GM12878 (cell line): ENCODE results near the gene CIRBP. TPM values are rescaled to one million over a fixed set of nuclear protein-coding genes. Genes with fewer than 3 reads are reported as not detected.

Experiments
- ATAC-seq: fragments of 200-7000 bp; cut with Tn5 transposase; 3 replicates; pipeline ENCODE4 v1.9.1; 2020; ENCODE audit warnings: mild to moderate bottlenecking, moderate library complexity
- BruUV-seq: library from RNA; stranded (reverse); fragments of 400-500 nt; replicated peaks from 2 replicates; lab custom pipeline; 2021; lab: Mats Ljungman, UMichigan
- CTCF ChIA-PET: fragments of 300-600 bp; sonication (Branson Sonifier 250); formaldehyde crosslinking; extraction: SDS; loops from one replicate; lab custom pipeline; 2021; ENCODE audit warnings: inconsistent platforms; lab: Yijun Ruan, JAX
- POLR2A ChIA-PET: fragments of 350-600 bp; formaldehyde crosslinking; extraction: SDS; loops from one replicate; lab custom pipeline; 2021; ENCODE audit warnings: inconsistent platforms; lab: Charles Lee
- RAD21 ChIA-PET: fragments of 300-600 bp; sonication (Branson Sonifier 250); formaldehyde crosslinking; loops from one replicate; lab custom pipeline; 2023; ENCODE audit warnings: antibody characterized with exemption; ENCODE audit not compliant: unreplicated experiment; lab: Charles Lee
- SMC1A ChIA-PET: fragments of 300-600 bp; sonication (Branson Sonifier 250); formaldehyde crosslinking; loops from one replicate; lab custom pipeline; 2023; ENCODE audit not compliant: unreplicated experiment, uncharacterized antibody; lab: Charles Lee
- DNase-seq: peaks from one replicate; pipeline ENCODE4 v3.0.0-alpha.2; 2011; ENCODE audit warnings: low read depth, low spot score
- FAIRE-seq: peaks from 3 replicates; lab custom pipeline; 2011; peaks lifted over from hg19 to GRCh38; lab: Jason Lieb, UNC
- H2AFZ ChIP-seq: 2 replicates; pipeline ENCODE4 v1.6.0; 2011; ENCODE audit warnings: low read depth, low read length, control low read depth; ENCODE audit not compliant: control insufficient read depth
- H3K27ac ChIP-seq: 2 replicates; pipeline ENCODE4 v1.5.1; 2011; ENCODE audit warnings: control low read depth; ENCODE audit not compliant: control insufficient read depth, insufficient read depth
- H3K27me3 ChIP-seq, 2 experiments: replicated peaks in 1 of 2; 2 replicates each; pipeline versions ENCODE4 v1.6.0 to v1.6.1; 2011; ENCODE audit warnings: low read length in 1 of 2; ENCODE audit not compliant: control insufficient read depth in 2 of 2, insufficient read depth in 2 of 2
- H3K36me3 ChIP-seq, 2 experiments: 2 replicates each; pipeline ENCODE4 v1.5.1; 2011; ENCODE audit warnings: low read length in 1 of 2; ENCODE audit not compliant: control insufficient read depth in 2 of 2, insufficient read depth in 2 of 2
- H3K4me1 ChIP-seq: 2 replicates; pipeline ENCODE4 v1.6.1; 2011; ENCODE audit warnings: mild to moderate bottlenecking, low read length, moderate library complexity, mixed read lengths; ENCODE audit not compliant: control insufficient read depth, insufficient read depth
- H3K4me2 ChIP-seq: 2 replicates; pipeline ENCODE4 v1.6.0; 2011; ENCODE audit warnings: control low read depth; ENCODE audit not compliant: control insufficient read depth, insufficient read depth
- H3K4me3 ChIP-seq: fragments of 200-600 bp; sonication (generic); 2 replicates; pipeline ENCODE4 v1.5.1; 2016
- H3K79me2 ChIP-seq: 2 replicates; pipeline ENCODE4 v1.6.0; 2011; ENCODE audit warnings: low read length; ENCODE audit not compliant: control insufficient read depth, insufficient read depth
- H3K9ac ChIP-seq: 2 replicates; pipeline ENCODE4 v1.8.0; 2011; ENCODE audit warnings: low read length, control low read depth, mixed read lengths; ENCODE audit not compliant: control insufficient read depth, insufficient read depth
- H3K9me3 ChIP-seq: replicated peaks from 3 replicates; pipeline ENCODE4 v1.5.1; 2011; ENCODE audit warnings: mild to moderate bottlenecking, low read length; ENCODE audit not compliant: control insufficient read depth, insufficient read depth
- H4K20me1 ChIP-seq: 2 replicates; pipeline ENCODE4 v1.6.0; 2011; ENCODE audit not compliant: control insufficient read depth, insufficient read depth
- BACH1 ChIP-seq: fragments of 450-650 bp; IDR thresholded peaks from 2 replicates; pipeline ENCODE4 v1.6.1; 2017; ENCODE audit warnings: mild to moderate bottlenecking, borderline replicate concordance
- CHD2 ChIP-seq: IDR thresholded peaks from 2 replicates; pipeline ENCODE4 v1.6.1; 2011; ENCODE audit warnings: low read depth, low read length, improper control_type of control experiment, borderline replicate concordance
- HDAC6 ChIP-seq: fragments of 200-600 bp; sonication (generic); IDR thresholded peaks from one replicate; pipeline ENCODE4 v1.8.0; 2017; ENCODE audit warnings: antibody characterized with exemption; ENCODE audit not compliant: unreplicated experiment
- IKZF2 ChIP-seq, 2 experiments: fragments of 450-650 bp; IDR thresholded peaks; 2 replicates each; pipeline ENCODE4 v1.6.1; 2017; ENCODE audit warnings: mild to moderate bottlenecking in 2 of 2, moderate library complexity in 2 of 2
- NFYB ChIP-seq: IDR thresholded peaks from 2 replicates; pipeline ENCODE4 v1.6.1; 2011; ENCODE audit warnings: low read depth, mild to moderate bottlenecking, low read length, improper control_type of control experiment, moderate library complexity; ENCODE audit not compliant: insufficient read depth
- POLR2A ChIP-seq: IDR thresholded peaks from 2 replicates; pipeline ENCODE4 v1.6.1; 2011; ENCODE audit warnings: low read depth, mild to moderate bottlenecking, low read length
- POLR2AphosphoS5 ChIP-seq: IDR thresholded peaks from 2 replicates; pipeline ENCODE4 v1.6.1; 2011; ENCODE audit warnings: mild to moderate bottlenecking, low read length, inconsistent platforms
- YBX1 ChIP-seq: fragments of 450-650 bp; IDR thresholded peaks from 2 replicates; pipeline ENCODE4 v1.6.1; 2016; ENCODE audit warnings: antibody characterized with exemption
- ZNF217 ChIP-seq: fragments of 450-650 bp; IDR thresholded peaks from 2 replicates; pipeline ENCODE4 v1.6.1; 2017; ENCODE audit warnings: antibody characterized with exemption, mild to moderate bottlenecking
- ZZZ3 ChIP-seq: IDR thresholded peaks from 2 replicates; pipeline ENCODE4 v1.6.1; 2011; ENCODE audit warnings: low read depth; ENCODE audit not compliant: control insufficient read depth, insufficient read length
- WGBS: methylation state at CpG from one replicate; pipeline ENCODE4 v1.1.6; 2016; ENCODE audit warnings: low lambda C conversion rate; ENCODE audit not compliant: insufficient replicate concordance, insufficient coverage; ENCODE audit errors: missing lambda C conversion rate; 5-methylcytosine and 5-hydroxymethylcytosine counted together
- in situ Hi-C: fragments of 300-500 bp; cut with MboI; formaldehyde crosslinking; loops from 9 replicates; pipeline ENCODE4 v1.14.3; 2018; ENCODE audit warnings: mixed read lengths
- intact Hi-C: fragments of 100-400 bp; cut with micrococcal nuclease; formaldehyde crosslinking; loops from one replicate; pipeline ENCODE4 v1.14.2; 2022; ENCODE audit not compliant: unreplicated experiment
- polyA plus RNA-seq, 11 experiments: library from polyadenylated mRNA; depleted of rRNA in 4 of 11; unstranded in 6 of 11; stranded (reverse) in 5 of 11; fragments of >200 nt; fragmentation: Nextera tagmentation in 4 of 11; fragmentation: Illumina TruSeq in 1 of 11; extraction: Ambion mirVana in 4 of 11; extraction: Trizol in 1 of 11; gene quantifications; 1 replicate in 1 of 11; 2 replicates in 10 of 11; pipeline versions ENCODE4 v1.2.1 to v1.2.3, GENCODE V29; 2011 to 2016; ENCODE audit warnings: inconsistent platforms in 2 of 11, missing spikeins in 2 of 11, low read depth in 1 of 11
- total RNA-seq, 4 experiments: library from RNA; depleted of rRNA in 3 of 4; stranded (reverse); fragments of >200 nt in 3 of 4; fragmentation: Illumina TruSeq in 1 of 4; extraction: Trizol in 1 of 4; gene quantifications; 2 replicates each; pipeline versions ENCODE4 v1.2.1 to v1.2.3, GENCODE V29; 2013 to 2021

CIRBP gene
- total and polyA plus RNA-seq, 10 of the 15 experiments (the other 5 are each of a cell fraction or from before 2014, with no cell fraction given), result 27.6 to 335 (median 229) TPM

GRCh38 chr19:1258163-1258492 is 11.0 kb upstream of the CIRBP start:
- DNase-seq (no peak), FAIRE-seq (no peak), ATAC-seq (no peak)
- peak overlapping the region; percentile 78 for H3K9ac ChIP-seq
- BruUV-seq, result TSS peak; percentile 61
- peak overlapping the region; percentile 98 for H3K4me2 ChIP-seq
- WGBS, result 26% methylated on average over 7 of the region's 8 CpGs
- no peak overlapping the region for H2AFZ ChIP-seq
- ChIA-PET RAD21 (interaction anchor here (0.6 to 1.8 kb wide), 3 partner anchors 9 to 170 kb away, joined by 3 to 6 read pairs (median 4); no protein-coding TSS in a partner anchor), CTCF (interaction anchor here (1.0 to 2.2 kb wide), 2 partner anchors 8 to 14 kb away, joined by 4 to 10 read pairs; no protein-coding TSS in a partner anchor), POLR2A (interaction anchor here (0.6 to 2.4 kb wide), 6 partner anchors 8 to 479 kb away, joined by 3 to 12 read pairs (median 4); no protein-coding TSS in a partner anchor), SMC1A (interaction anchor here (0.6 to 1.4 kb wide), 2 partner anchors 8 to 229 kb away, joined by 3 to 4 read pairs; no protein-coding TSS in a partner anchor)
- H3K27me3 ChIP-seq, result no peaks in the 10 kb centered on the region
- H3K27ac ChIP-seq, result peak overlapping the region; percentile 96
- in situ Hi-C loops, result no loop called here
- H3K9me3 ChIP-seq, result no peaks in the 10 kb centered on the region
- H3K4me3 ChIP-seq, result peak overlapping the region; percentile 68; the same call in 1 of the 2 replicates
- intact Hi-C loops, result no loop called here
- H3K79me2 ChIP-seq, result peaks cover 55% of the 10 kb centered on the region
- no peaks in the 10 kb centered on the region for H4K20me1 ChIP-seq
- TF ChIP-seq POLR2A, result peak; percentile 61
- 0 out of 2 replicates have a peak, but pooled peaks have one; percentile 21 for TF ChIP-seq BACH1
- TF ChIP-seq HDAC6, result no peak
- no peak for TF ChIP-seq CHD2
- peak; percentile 18 to 20; a peak in 1 of 4 replicates for TF ChIP-seq IKZF2 (IDR thresholded peaks at IDR 0.05)
- TF ChIP-seq POLR2AphosphoS5, result peak; percentile 38; the same call in 1 of the 2 replicates
- no peak for TF ChIP-seq YBX1
- TF ChIP-seq ZNF217, result no peak
- TF ChIP-seq NFYB, result no peak
- no peak for TF ChIP-seq ZZZ3
- peaks cover 14 to 29% of the 10 kb centered on the region in 2 experiments; a peak in 3 of 4 replicates for H3K36me3 ChIP-seq
- H3K4me1 ChIP-seq, result peaks cover 34% of the 10 kb centered on the region
